GM19395 (cell line): Measurements from ENCODE around the gene GIMAP1.
"Not testable (repeated sequence)": the region's sequence is repeated elsewhere in the genome, so short reads cannot be mapped to it uniquely, and the experiment has no call there.

Experiments
- ATAC-seq: cut with Tn5 transposase; IDR thresholded peaks from one replicate; pipeline ENCODE4 v1.9.1; 2021; ENCODE audit warnings: mild to moderate bottlenecking, moderate library complexity; ENCODE audit not compliant: unreplicated experiment

GIMAP1 gene

DNA sequence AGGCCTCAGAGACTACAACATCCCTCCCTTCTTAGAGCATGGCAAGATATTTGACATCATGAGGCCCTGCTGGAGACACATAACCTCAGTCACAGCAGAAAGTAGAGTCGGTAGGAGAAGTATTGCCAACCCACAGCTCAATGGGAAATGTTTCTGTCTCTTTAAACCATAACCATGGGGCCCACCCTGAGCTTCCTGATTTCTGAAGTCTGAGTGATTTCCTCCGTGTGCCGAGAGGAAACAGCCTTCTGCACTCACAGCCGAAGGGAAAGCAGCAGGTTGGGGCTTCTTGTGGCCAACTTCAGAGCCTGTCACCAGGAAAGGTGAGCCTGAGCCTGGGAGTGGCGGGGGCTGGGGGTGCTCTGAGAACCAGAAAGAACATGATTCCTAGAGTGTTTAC lies at the start of gene GIMAP1:
Gene GIMAP1 (plus strand): TSS at position 246 of the 400 bp plus-strand sequence. CDS start 2,435 bp downstream, outside the sequence.
- peak; percentile 58 for ATAC-seq

DNA sequence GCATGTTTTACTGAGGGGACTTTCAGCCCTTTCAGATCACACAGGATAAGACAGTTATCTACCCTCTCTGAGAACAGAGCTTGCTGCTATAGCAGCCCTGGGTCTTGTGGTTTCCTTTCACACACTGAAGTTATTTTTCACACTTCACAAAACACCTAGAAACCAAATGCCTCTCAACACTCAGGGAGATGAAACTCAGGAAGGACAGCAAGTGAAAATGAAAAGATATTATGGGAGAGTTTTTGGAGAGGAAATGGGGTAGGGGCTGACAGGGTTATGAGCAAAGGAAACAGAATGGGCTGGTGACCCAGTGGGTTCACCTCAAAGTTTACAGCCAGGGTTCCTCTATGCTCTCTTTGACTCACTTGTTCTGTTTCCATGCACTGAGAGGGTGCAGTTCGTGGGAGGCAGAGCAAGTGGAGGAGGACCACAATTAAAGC lies 47.9 kb upstream of the GIMAP1 start:
- ATAC-seq = peak; percentile 79

DNA sequence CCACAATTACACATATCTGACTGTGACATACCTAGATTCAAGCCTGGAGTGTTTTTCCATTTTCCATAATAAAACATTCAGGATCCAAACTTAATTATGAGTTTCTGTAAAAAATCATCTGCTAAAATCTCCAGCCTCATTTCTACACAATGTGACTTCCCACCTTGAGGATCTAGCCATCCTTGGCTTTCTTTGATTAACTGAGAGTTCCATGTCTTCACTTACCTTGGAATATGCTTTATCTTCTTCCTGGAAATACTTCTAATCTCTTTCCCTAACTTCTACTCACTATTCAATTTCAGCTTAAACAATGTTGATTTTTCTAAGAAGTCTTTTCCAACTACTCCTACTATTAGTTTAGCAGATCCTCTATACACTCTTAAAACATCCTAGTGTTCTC lies 47.4 kb upstream of the GIMAP1 start:
- no peak for ATAC-seq

- not testable (repeated sequence) for ATAC-seq
Measured at GRCh38 chr7:150671798-150672585, 44.4 kb upstream of the GIMAP1 start.

GRCh38 chr7:150675714-150676113 lies 40.7 kb upstream of the GIMAP1 start:
- ATAC-seq = no peak

- ATAC-seq = not testable (repeated sequence)
Measured at GRCh38 chr7:150676276-150676675, 40.1 kb upstream of the GIMAP1 start.

GRCh38 chr7:150676854-150677253 lies 39.6 kb upstream of the GIMAP1 start:
- not testable (repeated sequence) for ATAC-seq

GRCh38 chr7:150678601-150679000 lies 37.8 kb upstream of the GIMAP1 start:
- ATAC-seq = not testable (repeated sequence)

DNA sequence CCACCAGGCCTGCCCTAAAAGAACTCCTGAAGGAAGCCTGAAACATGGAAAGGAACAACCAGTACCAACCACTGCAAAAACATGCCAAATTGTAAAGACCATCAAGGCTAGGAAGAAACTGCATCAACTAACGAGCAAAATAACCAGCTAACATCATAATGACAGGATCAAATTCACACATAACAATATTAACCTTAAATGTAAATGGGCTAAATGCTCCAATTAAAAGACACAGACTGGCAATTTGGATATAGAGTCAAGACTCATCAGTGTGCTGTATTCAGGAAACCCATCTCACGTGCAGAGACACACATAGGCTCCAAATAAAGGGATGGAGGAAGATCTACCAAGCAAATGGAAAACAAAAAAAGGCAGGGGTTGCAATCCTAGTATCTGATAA lies 36.0 kb upstream of the GIMAP1 start:
- ATAC-seq = not testable (repeated sequence)

DNA sequence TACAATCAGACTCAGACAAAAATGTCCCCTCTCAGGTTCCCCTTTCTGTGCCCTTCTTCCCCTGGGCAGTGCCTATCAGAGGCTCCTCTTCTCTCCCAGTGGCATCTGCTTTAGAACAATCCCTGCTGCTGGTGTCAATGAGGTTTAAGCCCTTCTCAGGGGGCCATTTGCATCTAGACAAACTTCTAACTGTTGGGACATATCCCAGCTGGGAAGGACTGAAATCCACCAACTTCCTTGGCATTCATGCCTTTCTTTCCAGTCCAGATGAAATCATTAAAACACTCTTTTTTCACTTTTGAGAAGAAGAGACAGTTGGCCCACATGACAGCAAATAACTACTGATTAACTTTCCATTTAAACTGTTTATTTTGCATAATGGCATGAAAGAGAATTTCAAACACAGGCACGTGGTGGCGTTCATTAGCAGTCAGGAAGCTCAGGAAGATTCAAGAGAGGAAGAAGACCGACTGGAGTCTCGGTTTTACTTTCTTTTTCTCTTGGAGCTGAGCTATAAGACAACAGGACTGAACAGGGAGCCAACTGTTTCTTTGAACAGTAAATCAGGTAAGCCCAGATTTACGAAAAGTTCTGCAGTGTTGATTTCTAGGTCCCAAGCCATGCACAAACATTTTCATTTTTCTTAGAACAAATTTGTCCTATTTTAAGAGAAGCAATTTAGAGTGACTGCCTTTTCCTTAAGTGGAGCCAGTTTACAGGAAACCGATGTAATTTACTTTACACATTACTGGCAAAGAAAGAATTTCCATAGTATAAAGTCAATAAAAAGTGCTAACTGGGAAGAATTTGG lies 31.0 kb upstream of the GIMAP1 start, which contains the start of gene GIMAP2:
Gene GIMAP2 (plus strand): TSS at position 488 of the 811 bp plus-strand sequence. CDS start 1,354 bp downstream, outside the sequence.
- peak; percentile 98 for ATAC-seq

DNA sequence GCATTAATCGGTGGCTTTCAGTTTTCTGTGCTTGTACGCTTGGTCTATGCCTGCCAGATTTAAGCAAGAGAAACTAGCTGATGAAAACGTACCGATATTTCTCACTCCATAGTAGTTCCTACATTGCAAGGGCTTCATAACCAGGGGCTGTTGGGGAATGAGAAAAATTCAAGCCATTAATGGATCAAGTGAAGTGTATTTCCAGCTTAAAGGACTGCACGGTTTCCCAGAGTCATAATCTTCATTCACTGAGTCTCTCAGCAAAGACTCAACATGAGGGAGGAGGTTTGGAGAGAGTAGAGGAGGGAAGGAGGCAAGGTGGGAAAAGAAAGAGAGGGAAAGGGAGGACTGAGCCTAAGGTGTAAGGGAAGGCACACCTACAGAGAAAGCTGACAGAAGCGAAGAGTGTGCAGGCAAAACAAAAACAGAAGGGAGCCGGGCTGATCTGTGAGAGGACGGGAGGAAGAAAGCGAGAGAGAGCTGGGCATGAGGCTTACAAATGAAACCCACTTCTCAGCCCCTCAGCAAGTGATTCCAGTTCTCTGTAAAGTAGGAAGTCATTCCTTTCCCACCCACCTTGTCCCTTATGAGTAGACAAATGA lies 30.3 kb upstream of the GIMAP1 start:
- ATAC-seq = peak; percentile 44

- no peak for ATAC-seq
Measured at GRCh38 chr7:150688630-150689029, 27.8 kb upstream of the GIMAP1 start.

DNA sequence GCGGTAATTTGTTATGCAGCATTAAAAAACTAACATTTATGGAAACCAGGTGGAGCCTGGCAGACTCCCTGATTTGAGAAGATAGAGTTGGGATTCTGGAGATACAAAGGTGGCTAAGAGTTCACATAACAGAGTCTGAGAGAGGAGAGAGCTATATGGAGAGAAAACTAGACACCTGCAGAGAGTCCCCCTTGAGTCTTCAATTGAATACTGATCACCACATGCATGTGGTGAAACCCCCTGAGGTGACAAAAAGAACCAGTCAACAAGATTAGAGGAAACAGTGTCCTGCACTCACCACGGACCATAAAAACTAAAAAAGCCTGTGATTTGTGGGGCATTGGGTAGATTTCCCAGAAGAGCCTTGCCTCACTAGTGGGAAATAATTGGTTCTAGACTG lies 20.8 kb upstream of the GIMAP1 start:
- ATAC-seq = no peak

- no peak for ATAC-seq
Measured at GRCh38 chr7:150703209-150703608, 13.2 kb upstream of the GIMAP1 start.

- ATAC-seq = no peak
Measured at GRCh38 chr7:150715293-150715692, 1.1 kb upstream of the GIMAP1 start.

DNA sequence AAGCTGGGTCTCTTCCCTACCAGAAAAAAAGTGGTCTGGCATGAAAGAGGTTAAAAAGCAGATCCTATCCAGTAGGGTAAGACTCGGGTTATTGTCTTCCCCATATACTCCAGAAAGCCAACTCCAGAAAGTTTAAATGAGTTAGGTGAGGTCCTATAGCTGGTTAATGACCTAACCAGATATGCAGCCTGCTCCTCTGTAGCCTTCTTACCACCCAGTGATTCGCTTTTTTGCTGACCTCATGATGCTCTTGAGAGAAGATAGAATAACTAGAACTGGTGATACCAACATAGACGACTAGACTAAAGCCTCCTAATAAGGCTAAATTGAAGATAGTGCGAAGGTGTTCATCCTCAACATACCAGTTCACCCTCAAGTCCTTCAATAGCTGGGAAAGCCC lies 675 bp upstream of the GIMAP1 start:
- no peak for ATAC-seq

GRCh38 chr7:150716939-150717338 lies 526 bp downstream of the GIMAP1 start:
- no peak for ATAC-seq

- ATAC-seq = no peak
Measured at GRCh38 chr7:150717814-150718420, 1.5 kb downstream of the GIMAP1 start.

DNA sequence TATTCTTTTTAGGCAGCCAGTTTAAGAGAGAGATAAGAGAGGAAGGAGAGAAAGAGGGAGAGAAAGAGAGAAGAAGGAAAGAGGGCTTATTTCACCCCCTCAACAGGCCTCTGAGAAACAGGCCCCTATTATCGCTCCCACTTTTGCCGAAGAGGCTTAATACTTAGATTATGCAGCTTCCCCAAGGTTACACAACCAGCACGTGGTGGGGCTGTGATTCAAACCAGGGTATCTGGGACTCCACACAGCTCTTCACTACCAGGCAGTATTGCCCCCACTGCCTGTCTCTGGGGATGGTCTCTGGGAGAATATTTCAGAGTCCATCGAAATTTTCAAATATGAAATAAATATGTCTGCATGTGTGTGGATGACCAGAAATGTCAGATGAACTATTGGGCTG lies 3.0 kb downstream of the GIMAP1 start:
- no peak for ATAC-seq

GRCh38 chr7:150719960-150720891 lies 3.8 kb downstream of the GIMAP1 start:
- ATAC-seq = no peak
